ENCODE results near the gene RBPJL. TPM values are rescaled to one million over a fixed set of nuclear protein-coding genes. Genes with fewer than 3 reads are reported as not detected.

The RBPJL gene
- total RNA-seq, 1 experiment from 2014 or later, result not detected

- Histone ChIP-seq H3K4me2 (ENCODE audit: low read length) (no peak overlapping the region), H3K9me3 (ENCODE audit: low read length) (no peaks in the 10 kb centered on the region), H4K20me1 (ENCODE audit: low read length) (no peaks in the 10 kb centered on the region), H3K4me1 (ENCODE audit: insufficient read depth, low read length) (no peaks in the 10 kb centered on the region), H3K27me3 (ENCODE audit: low read length) (no peaks in the 10 kb centered on the region), H3F3A (ENCODE audit: low read length, unreplicated experiment) (no peaks in the 10 kb centered on the region), H3K9ac (ENCODE audit: low read length) (no peak overlapping the region), H3K79me2 (ENCODE audit: low read length) (no peaks in the 10 kb centered on the region), H2AFZ (ENCODE audit: low read length) (no peak overlapping the region), H3K9me2 (replicated peaks; ENCODE audit: low read length) (no peaks in the 10 kb centered on the region), H3K36me3 (ENCODE audit: low read depth, low read length) (no peaks in the 10 kb centered on the region), H3K4me3 (ENCODE audit: low read length) (no peak overlapping the region), H3K27ac (ENCODE audit: low read length) (no peak overlapping the region)
- no peak for DNase-seq
- no TSS peak for BruUV-seq (replicated peaks)
- intact Hi-C loops (cut with micrococcal nuclease), result no loop called here
- ATAC-seq, result no peak
- CTCF ChIA-PET, result interaction anchor here (1.3 kb wide), 1 partner anchor 11 kb away, joined by 5 read pairs; no protein-coding TSS in a partner anchor
- TF ChIP-seq CTCF (conservative IDR thresholded peaks at IDR 0.05; ENCODE audit: low read depth, low read length), result no peak
- TF ChIP-seq EZH2 (IDR thresholded peaks at IDR 0.05; ENCODE audit: low read length, unreplicated experiment), result no peak
- TF ChIP-seq EZH2phosphoT487 (IDR thresholded peaks at IDR 0.05; ENCODE audit: borderline replicate concordance, low read length), result no peak
- POLR2A ChIA-PET (ENCODE audit: unreplicated experiment), result no interaction called here
Observed at GRCh38 chr20:45304464-45304999, 2.1 kb upstream of the RBPJL start.

GRCh38 chr20:45305262-45305661 is 1.4 kb upstream of the RBPJL start:
- no peak overlapping the region for H2AFZ ChIP-seq (ENCODE audit: low read length)
- peak; percentile 37; the same call in 1 of the 2 replicates for ATAC-seq

More at GRCh38 chr20:45305262-45305661, 1.4 kb upstream of the RBPJL start:
- TF ChIP-seq EZH2 (IDR thresholded peaks at IDR 0.05; ENCODE audit: low read length, unreplicated experiment), result no peak
- TF ChIP-seq CTCF (conservative IDR thresholded peaks at IDR 0.05; ENCODE audit: low read depth, low read length), result peak; percentile 45
- ChIA-PET CTCF (interaction anchor here (0.6 to 1.3 kb wide), 4 partner anchors 11 to 416 kb away, joined by 3 to 5 read pairs (median 4); no protein-coding TSS in a partner anchor), POLR2A (ENCODE audit: unreplicated experiment) (no interaction called here)
- H3K36me3 ChIP-seq (ENCODE audit: low read depth, low read length), result no peaks in the 10 kb centered on the region
- no peak overlapping the region for H3K27ac ChIP-seq (ENCODE audit: low read length)
- H3K4me3 ChIP-seq (ENCODE audit: low read length), result no peak overlapping the region
- no peak overlapping the region for H3K9ac ChIP-seq (ENCODE audit: low read length)
- intact Hi-C loops (cut with micrococcal nuclease), result no loop called here
- H4K20me1 ChIP-seq (ENCODE audit: low read length), result no peaks in the 10 kb centered on the region
- no peak for DNase-seq
- H3K79me2 ChIP-seq (ENCODE audit: low read length), result no peaks in the 10 kb centered on the region
- H3K27me3 ChIP-seq (ENCODE audit: low read length), result no peaks in the 10 kb centered on the region
- no peak overlapping the region for H3K4me2 ChIP-seq (ENCODE audit: low read length)
- no peaks in the 10 kb centered on the region for H3K4me1 ChIP-seq (ENCODE audit: insufficient read depth, low read length)
- H3K9me3 ChIP-seq (ENCODE audit: low read length), result no peaks in the 10 kb centered on the region
- BruUV-seq (replicated peaks), result no TSS peak
- no peaks in the 10 kb centered on the region for H3F3A ChIP-seq (ENCODE audit: low read length, unreplicated experiment)
- H3K9me2 ChIP-seq (replicated peaks; ENCODE audit: low read length), result no peaks in the 10 kb centered on the region
